GM18868 (cell line): ENCODE results near the gene AQP1.

Source experiments
- ATAC-seq: cut with Tn5 transposase; IDR thresholded peaks from one replicate; pipeline ENCODE4 v1.9.1; 2021; ENCODE audit warnings: mild to moderate bottlenecking, moderate library complexity; ENCODE audit not compliant: unreplicated experiment

Gene AQP1

GRCh38 chr7:30918676-30919075 lies 7.0 kb downstream of the AQP1 start:
- no peak for ATAC-seq

GRCh38 chr7:30920021-30920583 lies 8.4 kb downstream of the AQP1 start:
- ATAC-seq, result no peak

GRCh38 chr7:30920584-30921539 lies 9.2 kb downstream of the AQP1 start:
- ATAC-seq, result no peak

GRCh38 chr7:30921540-30922401 lies 10.1 kb downstream of the AQP1 start:
- ATAC-seq, result no peak

- ATAC-seq, result no peak
Measured at GRCh38 chr7:30922596-30922995, 10.9 kb downstream of the AQP1 start.

GRCh38 chr7:30923009-30923773 lies 11.5 kb downstream of the AQP1 start:
- ATAC-seq, result no peak

- ATAC-seq, result no peak
Measured at GRCh38 chr7:30923774-30924413, 12.2 kb downstream of the AQP1 start.

- ATAC-seq, result no peak
Measured at GRCh38 chr7:30924624-30925023, 13.0 kb downstream of the AQP1 start.

- ATAC-seq, result no peak
Measured at GRCh38 chr7:30925117-30925516, 13.5 kb downstream of the AQP1 start.

- ATAC-seq, result no peak
Measured at GRCh38 chr7:30925913-30926312, 14.3 kb downstream of the AQP1 start.

- no peak for ATAC-seq
Measured at GRCh38 chr7:30926313-30926712, 14.7 kb downstream of the AQP1 start.

- ATAC-seq, result no peak
Measured at GRCh38 chr7:30927040-30927439, 15.4 kb downstream of the AQP1 start.

- ATAC-seq, result no peak
Measured at GRCh38 chr7:30927559-30927958, 15.9 kb downstream of the AQP1 start.

GRCh38 chr7:30928254-30928872 lies 16.7 kb downstream of the AQP1 start:
- ATAC-seq, result no peak

- no peak for ATAC-seq
Measured at GRCh38 chr7:30929686-30930085, 18.0 kb downstream of the AQP1 start.

- no peak for ATAC-seq
Measured at GRCh38 chr7:30930621-30931020, 19.0 kb downstream of the AQP1 start.

- ATAC-seq, result no peak
Measured at GRCh38 chr7:30931161-30931928, 19.7 kb downstream of the AQP1 start.

- no peak for ATAC-seq
Measured at GRCh38 chr7:30931929-30932540, 20.4 kb downstream of the AQP1 start.

GRCh38 chr7:30932562-30932961 lies 20.9 kb downstream of the AQP1 start:
- no peak for ATAC-seq
